ENCODE data around the gene HOXB5. TPM values are rescaled to one million over a fixed set of nuclear protein-coding genes. Genes with fewer than 3 reads are reported as not detected.

HOXB5 gene
- total RNA-seq, 4 donors from 2014 or later = 0.11 to 1.6 (median 0.49) TPM; not detected in 1

GRCh38 chr17:48559840-48560817 lies 33.5 kb downstream of the HOXB5 start:
- Histone ChIP-seq H3K9me3 (no peaks in the 10 kb centered on the region), H3K27ac (no peak overlapping the region), H3K4me3 (replicated peaks in 1 of 3) (no peak overlapping the region), H3K27me3 (peaks cover 34% of the 10 kb centered on the region), H3K36me3 (no peaks in the 10 kb centered on the region), H3K4me1 (peaks cover 4 to 9% of the 10 kb centered on the region in 2 donors)
- whole genome bisulfite sequencing, 2 donors = 36 to 37% methylated on average over 13 to 14 of the region's 14 CpGs
- TF ChIP-seq CTCF (IDR thresholded peaks at IDR 0.05) = no peak
- TF ChIP-seq POLR2A (IDR thresholded peaks at IDR 0.05) = no peak
- no peak for DNase-seq
- intact Hi-C loops (cut with DNase I) = no loop called here

GRCh38 chr17:48559122-48559839 lies 34.3 kb downstream of the HOXB5 start:
- DNase-seq = no peak
- Histone ChIP-seq H3K4me3 (replicated peaks in 1 of 3) (no peak overlapping the region), H3K27me3 (peaks cover 42% of the 10 kb centered on the region), H3K4me1 (peaks cover under 1 to 5% of the 10 kb centered on the region in 2 donors), H3K36me3 (no peaks in the 10 kb centered on the region), H3K27ac (no peak overlapping the region), H3K9me3 (no peaks in the 10 kb centered on the region)
- TF ChIP-seq POLR2A (IDR thresholded peaks at IDR 0.05) (no peak), CTCF (IDR thresholded peaks at IDR 0.05) (no peak)
- 24 to 37% methylated on average over 16 of the region's 16 CpGs for WGBS, 2 donors
- intact Hi-C loops (cut with DNase I) = no loop called here

- no peak for TF ChIP-seq CTCF (IDR thresholded peaks at IDR 0.05)
- peaks cover 0 to under 1% of the 10 kb centered on the region in 2 donors for H3K4me1 ChIP-seq
- intact Hi-C loops (cut with DNase I) = no loop called here
- H3K9me3 ChIP-seq = no peaks in the 10 kb centered on the region
- 25 to 31% methylated on average over 2 of the region's 2 CpGs for WGBS, 2 donors
- H3K27me3 ChIP-seq = peaks cover 47% of the 10 kb centered on the region
- H3K27ac ChIP-seq = no peak overlapping the region
- DNase-seq = no peak
- H3K36me3 ChIP-seq = no peaks in the 10 kb centered on the region
- no peak overlapping the region for H3K4me3 ChIP-seq (replicated peaks in 1 of 3)
Measured at GRCh38 chr17:48558831-48559121, 34.8 kb downstream of the HOXB5 start.

GRCh38 chr17:48558057-48558830 lies 35.3 kb downstream of the HOXB5 start:
- Histone ChIP-seq H3K4me3 (replicated peaks in 1 of 3) (no peak overlapping the region), H3K27me3 (peaks cover 49% of the 10 kb centered on the region), H3K27ac (peak overlapping the region in 1 of 3 donors; percentile 17), H3K9me3 (no peaks in the 10 kb centered on the region), H3K36me3 (no peaks in the 10 kb centered on the region), H3K4me1 (no peaks in the 10 kb centered on the region)
- WGBS, 2 donors = 33 to 39% methylated on average over 13 of the region's 13 CpGs
- DNase-seq = no peak
- intact Hi-C loops (cut with DNase I) = no loop called here
- TF ChIP-seq CTCF (IDR thresholded peaks at IDR 0.05) = no peak
- no peak for TF ChIP-seq POLR2A (IDR thresholded peaks at IDR 0.05)
